RPMI8226 (cell line): Measurements from ENCODE around the gene NISCH.
A peak's percentile ranks its signal among the peaks of the same experiment; 100 is the strongest.

ENCODE experiments used
- DNase-seq: peaks from one replicate; pipeline ENCODE4 v3.0.0-alpha.2; 2015

Gene NISCH

GRCh38 chr3:52528586-52529375 is 73.4 kb downstream of the NISCH start:
- DNase-seq, result no peak

DNA sequence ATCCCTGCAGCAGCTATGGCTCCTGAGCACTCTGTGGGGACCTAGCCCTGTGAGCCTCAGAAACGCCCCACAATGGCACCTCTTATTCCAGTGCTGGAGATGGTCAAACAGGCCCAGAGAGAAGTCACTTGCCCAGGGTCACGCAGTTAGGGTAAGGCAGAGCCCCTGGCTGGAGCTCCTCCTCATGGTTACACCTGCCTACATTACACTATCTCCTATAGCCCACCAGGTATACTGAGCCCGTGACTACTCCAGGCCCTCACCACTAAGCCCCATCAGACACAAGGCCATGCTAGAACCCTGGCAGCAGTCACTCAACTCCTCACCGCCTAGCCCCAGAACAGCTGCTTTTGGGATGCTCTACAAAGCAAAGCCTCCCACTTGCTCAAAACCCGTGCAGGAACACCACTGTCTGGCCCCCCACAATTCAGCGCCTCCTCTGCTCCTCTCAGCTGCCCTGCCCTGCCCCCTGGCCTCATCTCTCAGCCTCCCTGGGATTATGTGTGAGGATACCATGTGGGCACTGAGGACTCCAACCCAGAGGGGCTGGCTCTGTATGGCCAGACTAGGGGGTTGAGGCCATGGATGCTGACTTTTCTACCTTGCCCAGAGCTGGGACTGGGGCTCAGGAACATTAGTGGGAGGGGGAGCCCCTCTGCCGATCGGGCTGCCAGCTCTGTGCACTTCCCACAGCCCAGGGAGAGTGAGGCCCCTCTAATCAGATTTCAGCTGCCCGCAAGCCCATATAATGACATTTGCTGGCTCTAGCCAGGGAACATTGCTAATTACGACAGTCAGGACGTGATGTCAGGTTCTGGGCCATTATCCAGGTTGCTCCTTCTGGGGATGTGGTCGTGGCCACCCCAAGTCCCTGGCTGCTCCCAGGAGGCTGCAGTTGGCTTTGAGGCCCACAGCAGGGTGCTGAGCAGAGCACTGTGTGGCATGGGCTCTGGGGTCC is 74.3 kb downstream of the NISCH start:
- no peak for DNase-seq

DNA sequence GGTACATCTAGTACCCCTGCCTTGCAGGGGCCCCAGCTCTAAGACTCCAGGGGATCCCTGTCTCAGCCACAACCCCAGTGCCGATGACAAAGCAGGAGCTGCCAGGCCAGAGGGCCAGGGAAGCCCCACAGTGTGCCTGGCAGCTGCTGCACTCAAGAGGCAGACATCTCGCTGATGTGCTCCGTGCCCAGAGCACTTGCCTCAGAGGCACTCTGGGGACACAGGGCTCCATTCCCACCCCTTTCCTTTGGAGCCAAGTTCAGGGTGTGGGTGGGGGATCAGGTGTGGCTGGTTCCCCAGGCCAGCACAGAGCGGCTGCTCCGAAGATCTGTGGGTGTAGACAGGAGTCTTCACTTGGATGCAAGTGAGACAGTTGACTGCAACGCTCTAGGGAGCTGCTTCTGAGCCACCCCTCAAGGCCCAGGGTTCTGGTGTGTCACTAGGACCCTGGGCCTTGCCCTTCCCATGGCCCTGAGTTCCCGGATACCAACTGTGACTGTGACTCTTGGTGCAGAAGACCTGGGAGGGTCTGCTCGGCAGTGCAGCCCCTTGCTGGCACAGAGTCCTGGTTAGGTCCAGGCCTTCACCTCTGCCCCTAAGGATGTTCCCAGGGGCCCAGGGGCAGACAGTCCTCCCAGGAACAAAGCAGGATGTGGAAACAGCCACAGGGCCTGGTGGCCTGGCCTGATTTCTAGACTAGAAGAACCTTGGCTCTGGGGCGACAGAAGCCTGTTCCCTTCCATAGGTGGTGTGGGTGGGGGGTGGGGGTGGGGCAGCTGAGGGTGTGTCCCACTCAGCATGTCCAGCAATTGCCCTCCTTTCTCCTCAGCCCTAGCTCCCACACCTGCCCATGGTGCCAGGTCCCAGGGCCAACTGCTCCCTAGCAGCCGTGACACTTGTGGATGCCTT is 75.8 kb downstream of the NISCH start:
- DNase-seq, result no peak

GRCh38 chr3:52531860-52532516 is 76.6 kb downstream of the NISCH start:
- DNase-seq, result no peak

DNA sequence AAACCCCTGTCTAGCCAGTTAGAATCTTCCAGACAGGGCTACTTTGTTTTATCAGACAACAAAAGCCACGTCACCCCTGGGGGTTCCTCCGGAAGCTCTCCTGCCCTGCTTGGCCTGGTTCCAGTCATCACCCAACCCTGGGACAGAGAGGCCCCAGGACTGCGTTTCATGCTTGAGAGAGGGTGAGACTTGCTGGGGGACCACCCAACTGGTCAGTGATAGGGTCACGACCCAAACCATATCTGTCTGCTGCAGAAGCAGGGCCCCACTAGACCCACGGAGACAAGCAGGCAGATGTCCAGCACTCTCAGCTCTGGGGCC is 77.1 kb downstream of the NISCH start:
- peak; percentile 84 for DNase-seq

DNA sequence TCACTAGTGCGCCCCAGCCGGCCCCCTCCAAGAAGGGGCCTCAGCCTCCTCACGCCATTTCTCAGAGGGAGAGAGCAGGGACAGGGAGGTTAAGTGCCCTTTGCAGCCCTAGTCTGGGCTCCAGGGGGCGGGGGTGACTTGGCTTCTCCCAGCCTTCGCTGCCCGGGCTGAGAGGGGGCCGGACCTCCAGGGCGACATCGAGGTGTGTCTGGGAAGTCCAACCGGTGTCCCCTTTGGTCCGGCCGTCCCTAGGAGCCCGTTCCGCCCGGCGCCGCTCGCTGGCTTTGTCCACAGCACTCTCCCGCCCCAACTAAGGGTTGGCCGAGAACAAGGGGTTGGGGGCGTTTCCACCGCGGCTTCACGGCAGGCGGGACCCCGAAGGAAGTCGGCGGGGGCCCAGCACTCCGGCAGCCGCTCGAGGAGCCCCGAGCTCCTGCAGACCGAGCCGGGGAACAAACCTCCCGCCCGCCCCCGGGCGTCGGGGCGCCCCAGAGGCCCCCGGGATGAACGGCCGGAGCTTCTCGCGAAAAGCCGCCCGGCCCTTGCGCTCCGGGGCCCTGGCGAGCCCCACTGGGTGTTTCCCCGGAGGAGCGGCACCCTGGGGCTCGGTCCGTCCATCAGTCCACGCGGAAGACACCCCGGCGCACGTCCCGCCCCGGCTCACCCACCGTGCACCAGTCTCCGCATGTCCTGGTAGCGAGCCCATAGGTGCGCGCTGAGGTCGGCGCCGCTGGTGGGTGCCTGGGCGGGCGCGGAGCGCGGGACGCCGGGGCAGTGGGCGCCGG is 77.6 kb downstream of the NISCH start:
- DNase-seq, result peak; percentile 27

- peak; percentile 92 for DNase-seq
Measured at GRCh38 chr3:52533623-52534280, 78.3 kb downstream of the NISCH start, which contains the start of gene NT5DC2. Gene NT5DC2, minus strand, starts transcription at chr3:52533857. Its CDS starts 120 bp downstream, at chr3:52533737.

- DNase-seq, result no peak
Measured at GRCh38 chr3:52534281-52535183, 79.1 kb downstream of the NISCH start.

DNA sequence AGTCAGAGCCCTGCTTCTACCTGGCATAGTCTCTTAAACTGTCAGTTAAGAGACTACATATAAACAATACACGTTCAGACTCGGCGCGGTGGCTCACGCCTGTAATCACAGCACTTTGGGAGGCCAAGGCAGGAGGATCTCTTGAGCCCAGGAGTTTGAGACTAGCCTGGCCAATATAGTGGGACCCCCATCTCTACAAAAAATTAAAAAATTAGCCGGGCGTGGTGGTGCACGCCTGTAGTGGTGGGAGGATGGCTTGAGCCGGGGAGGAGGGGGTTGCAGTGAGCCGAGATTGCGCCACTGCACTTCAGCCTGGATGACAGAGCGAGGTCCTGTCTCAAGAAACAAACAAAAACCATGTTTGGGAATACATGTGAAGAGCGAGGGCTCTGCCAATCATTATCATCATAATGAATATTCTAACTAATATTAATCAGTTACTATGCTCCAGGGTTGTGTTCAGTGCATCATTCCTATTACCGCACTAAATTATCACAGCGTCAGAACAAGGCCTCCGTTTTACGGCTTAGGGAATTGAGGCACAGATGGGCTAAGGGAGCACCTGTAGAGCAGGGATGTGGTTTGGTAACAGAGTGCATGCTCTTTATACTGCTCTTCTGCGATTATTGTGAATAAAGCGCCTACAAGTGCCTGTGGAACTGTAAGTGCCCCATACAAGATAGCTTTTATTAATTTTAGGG is 80.2 kb downstream of the NISCH start:
- no peak for DNase-seq

DNA sequence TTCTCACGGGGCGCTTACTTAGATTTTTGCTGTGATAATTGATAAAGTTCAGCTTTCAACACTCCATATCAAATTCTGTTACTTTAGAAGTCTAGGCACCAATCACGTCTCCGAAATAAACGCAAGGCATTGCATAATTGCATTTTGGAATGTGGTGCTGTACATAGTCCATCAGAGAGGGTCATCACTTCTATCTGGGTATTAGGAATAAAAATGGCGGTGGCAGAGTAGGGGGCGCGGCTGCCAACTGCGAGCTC is 80.6 kb downstream of the NISCH start:
- no peak for DNase-seq

GRCh38 chr3:52536369-52537164 is 81.2 kb downstream of the NISCH start, which contains the start of gene UQCC5:
Gene UQCC5, plus strand, starts transcription at chr3:52536605. Its CDS starts 151 bp downstream, at chr3:52536756.
- peak; percentile 99 for DNase-seq

- no peak for DNase-seq
Measured at GRCh38 chr3:52537165-52537620, 81.8 kb downstream of the NISCH start.

GRCh38 chr3:52537726-52538421 is 82.5 kb downstream of the NISCH start:
- no peak for DNase-seq

- DNase-seq, result no peak
Measured at GRCh38 chr3:52539010-52539653, 83.7 kb downstream of the NISCH start.

DNA sequence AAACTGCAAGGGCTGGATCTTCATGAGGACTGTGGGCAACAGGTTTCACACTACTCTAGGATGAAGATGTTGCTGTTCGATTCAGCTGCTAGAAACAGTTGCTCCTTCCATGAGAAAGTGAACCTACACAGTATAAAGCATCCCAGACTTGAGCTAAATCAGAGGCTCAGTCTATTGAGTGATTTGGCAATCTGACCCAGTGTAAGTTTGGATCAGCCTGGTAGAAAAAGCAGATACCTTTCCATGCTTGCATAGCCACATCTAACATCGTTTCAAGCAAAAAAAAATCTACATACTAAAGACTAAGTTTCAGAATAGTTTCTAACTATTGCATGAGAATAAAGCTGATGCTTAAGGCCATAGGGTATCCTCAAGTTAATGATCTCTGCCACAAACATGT is 85.6 kb downstream of the NISCH start:
- DNase-seq, result no peak
